Measurements from ENCODE around the gene BMP7.
"Not testable (repeated sequence)": the region's sequence is repeated elsewhere in the genome, so short reads cannot be mapped to it uniquely, and the experiment has no call there.

Gene BMP7

GRCh38 chr20:57208198-57208597 is 58.2 kb downstream of the BMP7 start:
- no peak for DNase-seq

DNA sequence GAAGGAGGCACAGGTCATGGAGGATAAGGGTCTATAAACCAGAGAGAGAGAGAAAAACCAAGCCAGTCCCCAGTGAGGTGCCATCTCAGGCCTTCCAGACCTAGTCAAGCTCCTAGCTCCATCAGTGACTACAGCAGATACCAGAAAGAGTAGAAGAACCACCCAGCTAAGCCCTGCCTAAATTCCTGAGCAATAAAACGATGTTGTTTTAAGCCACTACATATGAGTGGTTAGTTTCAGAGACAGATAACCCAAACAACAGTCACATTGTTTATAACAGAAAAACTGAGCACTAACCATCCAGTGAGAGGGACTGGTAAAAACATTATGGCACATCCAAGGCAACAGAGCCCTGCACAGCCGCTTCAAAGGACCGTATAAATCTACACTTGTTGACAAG is 59.2 kb downstream of the BMP7 start:
- DNase-seq, result no peak

DNA sequence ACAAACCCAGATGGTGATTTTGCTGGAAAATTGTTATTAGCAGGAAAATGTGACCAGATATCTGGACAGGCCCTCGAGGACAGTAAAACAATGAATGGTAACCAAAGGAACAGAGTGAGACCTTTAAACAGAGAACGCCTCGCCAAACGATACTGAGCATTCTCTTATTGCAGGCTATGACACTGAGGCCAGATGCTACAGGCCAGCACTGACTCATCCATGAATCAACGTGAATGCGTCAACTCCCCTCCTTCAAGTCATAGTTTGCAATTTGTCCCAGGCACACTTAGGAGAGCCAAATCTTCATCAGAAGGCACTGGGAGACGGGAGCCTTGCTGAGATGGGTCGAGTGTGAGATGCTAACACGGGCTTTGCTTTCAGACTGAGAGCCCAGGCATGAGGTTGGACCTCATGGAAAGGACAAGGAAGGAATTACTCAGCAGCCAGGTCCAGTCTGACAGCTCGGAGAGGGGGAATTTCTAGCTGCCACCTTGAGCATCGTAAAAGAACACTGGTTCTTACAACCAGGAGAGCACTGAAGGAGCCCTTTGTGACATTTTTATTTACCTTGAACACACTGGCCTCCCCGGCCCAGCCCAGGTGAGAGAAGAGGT is 60.7 kb downstream of the BMP7 start:
- no peak for DNase-seq

GRCh38 chr20:57203986-57204385 is 62.5 kb downstream of the BMP7 start:
- DNase-seq, result no peak

- no peak for DNase-seq
Measured at GRCh38 chr20:57203204-57203603, 63.2 kb downstream of the BMP7 start.

GRCh38 chr20:57202309-57202708 is 64.1 kb downstream of the BMP7 start:
- DNase-seq, result no peak

DNA sequence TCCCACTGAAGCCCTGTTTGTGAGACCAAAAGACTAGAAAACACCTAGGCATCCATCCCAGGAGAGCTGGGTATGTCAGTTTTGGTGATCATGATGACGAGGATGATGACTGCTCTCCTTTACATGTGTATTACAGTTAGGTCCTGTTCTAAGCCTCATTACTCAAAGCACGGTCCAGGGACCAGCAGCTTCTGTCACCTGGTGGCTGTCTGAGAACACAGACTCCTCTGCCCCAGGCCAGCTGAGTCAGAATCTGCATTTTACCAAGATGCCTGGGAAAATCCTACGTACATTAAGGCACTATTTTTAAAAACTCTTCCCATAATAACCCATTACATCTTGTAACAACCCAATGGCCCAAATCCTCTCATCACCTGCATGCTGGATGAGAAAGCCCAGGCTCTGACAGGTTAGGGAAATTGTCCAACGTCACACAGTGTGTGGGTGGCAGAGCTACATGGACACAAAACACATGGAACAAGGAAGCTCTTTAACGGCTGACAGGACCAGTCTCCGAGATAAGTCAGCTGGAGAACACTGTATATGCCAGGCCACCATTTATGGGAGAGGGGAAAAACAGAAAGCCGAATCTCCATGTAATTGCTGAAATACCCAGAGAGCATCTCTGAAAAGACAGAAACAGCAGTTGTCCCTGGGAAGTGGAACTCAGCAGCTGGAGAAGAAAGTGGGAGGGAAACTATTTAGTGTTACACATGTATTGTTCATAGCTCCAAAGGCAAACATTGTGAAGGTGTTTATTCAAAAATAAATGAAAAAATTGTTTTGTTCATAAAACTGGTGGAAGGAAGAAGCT is 65.4 kb downstream of the BMP7 start:
- DNase-seq, result no peak

- no peak for DNase-seq
Measured at GRCh38 chr20:57199656-57200405, 66.6 kb downstream of the BMP7 start.

DNA sequence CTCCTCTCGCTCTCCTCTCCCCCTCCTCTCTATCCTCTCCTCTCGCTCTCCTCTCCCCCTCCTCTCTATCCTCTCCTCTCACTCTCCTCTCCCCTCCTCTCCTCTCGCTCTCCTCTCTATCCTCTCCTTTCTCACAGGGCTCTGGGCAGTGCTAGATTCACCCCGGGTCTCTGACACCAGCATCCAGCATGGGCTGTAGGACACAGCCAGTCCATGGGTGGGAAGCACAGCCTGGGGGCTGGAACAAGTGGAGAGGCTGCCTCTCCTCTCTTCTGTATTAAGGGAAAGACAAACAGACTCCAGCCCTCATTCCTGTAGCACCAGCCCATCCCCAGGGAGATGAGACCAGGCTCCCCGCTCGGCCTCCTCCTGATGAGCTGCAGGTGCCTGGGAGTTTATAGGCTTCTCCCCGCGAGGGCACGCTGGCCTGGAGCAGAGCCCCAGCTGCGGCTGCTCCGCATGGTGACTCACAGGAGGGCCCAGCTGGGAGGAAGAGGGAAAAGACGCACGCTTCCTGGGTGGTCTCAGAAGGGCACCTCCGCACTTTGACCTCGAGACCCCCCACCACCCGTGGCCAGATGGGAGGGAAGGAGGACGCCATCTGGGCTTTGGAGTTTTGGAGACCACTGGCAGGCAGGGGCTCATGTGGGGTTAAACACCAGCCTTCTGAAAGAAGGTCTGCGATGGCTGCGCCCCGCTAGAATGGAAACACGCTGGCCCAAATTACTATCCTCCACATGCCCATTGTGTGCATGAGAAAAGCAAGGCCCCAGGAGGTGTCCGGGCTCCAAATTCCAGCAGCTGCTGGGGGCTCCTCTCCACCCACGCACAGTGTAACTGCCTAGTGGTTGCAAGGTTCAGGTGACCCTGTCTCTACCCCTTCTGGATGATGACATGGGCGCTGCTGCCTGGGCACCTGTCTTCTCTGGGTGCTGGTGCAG is 68.0 kb downstream of the BMP7 start:
- DNase-seq, result no peak

- no peak for DNase-seq
Measured at GRCh38 chr20:57197352-57198131, 68.9 kb downstream of the BMP7 start.

DNA sequence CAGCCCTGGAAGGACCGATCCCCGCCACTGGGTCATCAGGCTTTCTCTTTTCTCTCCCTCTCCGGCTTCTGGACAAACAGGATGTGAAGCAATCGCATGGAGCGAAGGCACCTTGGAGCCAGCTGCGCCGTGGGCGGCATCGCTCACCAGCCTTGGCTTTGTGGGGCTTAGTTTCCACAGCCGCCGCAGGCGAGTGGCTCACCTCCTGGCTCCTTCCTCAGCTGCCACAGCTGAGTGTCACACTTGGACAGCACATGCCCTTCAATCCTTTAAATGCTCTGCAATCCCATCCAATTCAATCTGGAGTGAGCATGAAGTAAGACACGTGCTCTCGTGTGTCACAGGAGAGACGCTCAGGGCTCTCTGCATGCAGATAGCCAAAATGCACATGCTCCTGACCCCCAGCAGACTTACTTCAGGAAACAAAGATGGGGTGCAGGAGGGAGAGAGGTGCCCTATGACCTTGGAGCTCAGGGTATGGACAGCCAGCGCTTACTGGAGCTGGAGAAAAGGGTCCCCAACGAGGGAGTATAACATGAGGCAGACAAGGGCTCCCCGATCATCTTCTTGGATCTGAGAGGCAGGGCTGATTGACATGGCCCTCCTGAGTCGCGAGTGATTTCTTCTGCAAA is 70.9 kb downstream of the BMP7 start:
- no peak for DNase-seq

DNA sequence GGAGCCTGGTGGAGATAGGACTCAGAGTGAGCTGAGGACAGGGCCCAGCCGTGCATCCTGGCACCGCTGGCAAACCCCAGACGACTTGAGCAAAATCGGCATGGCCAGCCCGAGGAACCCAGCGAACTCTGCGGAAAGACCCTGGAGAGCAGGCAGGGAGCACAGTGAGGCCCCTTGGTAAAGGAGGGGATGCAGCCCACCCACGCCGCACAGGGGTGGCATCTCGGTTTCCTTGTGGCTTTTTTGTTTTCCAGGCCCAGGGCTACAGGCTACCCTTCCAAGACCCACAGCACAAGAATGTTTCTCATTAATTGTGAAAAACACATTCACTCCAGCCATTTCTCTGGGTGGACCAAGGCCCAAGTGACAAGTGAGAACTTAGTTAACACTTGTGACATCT is 71.4 kb downstream of the BMP7 start:
- DNase-seq, result no peak

GRCh38 chr20:57194154-57194553 is 72.3 kb downstream of the BMP7 start:
- DNase-seq, result no peak

DNA sequence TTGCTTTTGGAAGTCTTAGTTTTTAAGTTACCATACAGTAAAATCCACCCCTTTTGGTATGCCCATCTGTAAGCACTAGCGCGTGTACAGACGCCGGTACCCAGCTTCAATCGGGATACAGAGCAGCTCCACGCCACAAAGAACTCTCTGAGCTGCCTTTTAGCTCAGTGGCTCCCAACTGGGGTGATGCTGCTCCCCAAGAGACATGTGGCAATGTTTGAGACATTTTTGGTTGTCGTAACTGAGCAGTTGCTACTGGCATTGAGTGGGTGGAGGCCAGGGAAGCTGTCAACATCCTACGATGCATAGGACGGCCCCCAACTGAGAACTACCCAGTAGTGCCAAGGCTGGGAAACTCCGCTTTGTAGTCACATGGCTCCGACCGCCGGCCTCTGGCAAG is 73.3 kb downstream of the BMP7 start:
- no peak for DNase-seq

GRCh38 chr20:57192311-57192710 is 74.1 kb downstream of the BMP7 start:
- DNase-seq, result no peak

GRCh38 chr20:57191265-57191638 is 75.2 kb downstream of the BMP7 start:
- DNase-seq, result not testable (repeated sequence)

- no peak for DNase-seq
Measured at GRCh38 chr20:57190536-57191264, 75.7 kb downstream of the BMP7 start.

DNA sequence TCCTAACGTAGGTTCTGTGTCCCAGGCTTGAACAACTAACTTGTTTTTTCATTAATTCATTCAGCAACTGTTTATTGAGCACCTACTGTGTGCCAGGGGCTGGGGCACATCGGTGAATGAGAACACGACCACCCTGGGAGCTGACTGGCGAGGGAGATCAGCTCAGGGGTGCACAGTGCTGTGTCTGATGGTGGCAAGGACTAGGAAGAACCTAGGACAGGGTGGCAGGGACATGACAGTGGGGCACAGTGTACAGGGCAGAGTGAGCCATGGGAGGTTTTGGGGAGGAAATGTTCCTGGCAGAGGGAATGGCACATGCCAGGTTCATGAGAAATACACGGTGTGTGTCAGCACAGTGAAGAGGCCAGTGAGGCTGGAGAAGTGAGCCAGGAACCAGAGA is 76.7 kb downstream of the BMP7 start:
- no peak for DNase-seq

- DNase-seq, result no peak
Measured at GRCh38 chr20:57188576-57189079, 77.8 kb downstream of the BMP7 start.

GRCh38 chr20:57188056-57188455 is 78.4 kb downstream of the BMP7 start:
- no peak for DNase-seq

All from activated T-cell treated with anti-CD3 and anti-CD28 coated beads for 4 hours (primary cell).